Prostate gland (tissue), 2 donors: ENCODE measurements around the gene MLLT6. TPM values are rescaled to one million over a fixed set of nuclear protein-coding genes. Genes with fewer than 3 reads are reported as not detected.
"Not testable (repeated sequence)": the region's sequence is repeated elsewhere in the genome, so short reads cannot be mapped to it uniquely, and the experiment has no call there.

Experiments used
- DNase-seq: peaks from one replicate; pipeline ENCODE4 v3.0.0-alpha.2; 2019; ENCODE audit warnings: low spot score
- H3K27ac ChIP-seq, 2 donors: fragments of 200-600 bp; sonication (generic); 2 replicates each; pipeline ENCODE4 v1.5.1; 2017 to 2019
- H3K27me3 ChIP-seq: fragments of 200-600 bp; sonication (generic); replicated peaks from 2 replicates; pipeline ENCODE4 v1.5.1; 2019; ENCODE audit not compliant: insufficient read depth
- H3K36me3 ChIP-seq, 2 donors: fragments of 200-600 bp; sonication (generic); 1 replicate in 1 of 2; 2 replicates in 1 of 2; pipeline versions ENCODE4 v1.5.1 to v1.8.1; 2017 to 2019
- H3K4me1 ChIP-seq: fragments of 200-600 bp; sonication (generic); replicated peaks from 2 replicates; pipeline ENCODE4 v1.5.1; 2019
- H3K4me3 ChIP-seq, 2 donors: fragments of 200-600 bp; sonication (generic); 2 replicates each; pipeline ENCODE4 v1.5.1; 2017 to 2019
- H3K9me3 ChIP-seq: fragments of 200-600 bp; sonication (generic); 2 replicates; pipeline ENCODE4 v1.5.1; 2017
- CTCF ChIP-seq, 4 experiments: fragments of 200-600 bp in 2 of 4; fragments of 450-650 bp in 2 of 4; sonication (generic) in 2 of 4; IDR thresholded peaks; 1 replicate in 3 of 4; 2 replicates in 1 of 4; pipeline ENCODE4 v1.5.1; 2016 to 2019; ENCODE audit warnings: antibody characterized with exemption in 4 of 4, mild to moderate bottlenecking in 2 of 4, moderate library complexity in 2 of 4
- POLR2A ChIP-seq: fragments of 450-650 bp; IDR thresholded peaks from one replicate; pipeline ENCODE4 v1.6.1; 2016; ENCODE audit warnings: antibody characterized with exemption, mild to moderate bottlenecking
- POLR2AphosphoS5 ChIP-seq: sonication (generic); formaldehyde crosslinking; IDR thresholded peaks from one replicate; pipeline ENCODE4 v1.6.1; 2017; ENCODE audit warnings: antibody characterized with exemption
- WGBS: methylation state at CpG from one replicate; pipeline ENCODE4 v1.1.5; 2018; 5-methylcytosine and 5-hydroxymethylcytosine counted together
- intact Hi-C: fragments of 100-400 bp; cut with DNase I; formaldehyde crosslinking; loops from one replicate; pipeline ENCODE4 v1.14.2; 2022
- total RNA-seq, 2 donors: library from RNA; depleted of rRNA; stranded (reverse); fragments of >200 nt; gene quantifications; one replicate each; pipeline ENCODE4 v1.1.0, GENCODE V29; 2016

The MLLT6 gene
- total RNA-seq, 2 donors from 2014 or later: 69.1 to 142 TPM

- H3K4me1 ChIP-seq: no peaks in the 10 kb centered on the region
- DNase-seq: no peak
- no peak overlapping the region for H3K4me3 ChIP-seq
- TF ChIP-seq POLR2A: no peak
- TF ChIP-seq CTCF (IDR thresholded peaks at IDR 0.05): no peak
- TF ChIP-seq POLR2AphosphoS5: no peak
- WGBS: 86% methylated on average over 6 of the region's 6 CpGs
- H3K27me3 ChIP-seq: no peaks in the 10 kb centered on the region
- H3K36me3 ChIP-seq: peaks cover 0 to 38% of the 10 kb centered on the region in 2 donors
- H3K9me3 ChIP-seq: no peaks in the 10 kb centered on the region
- no peak overlapping the region for H3K27ac ChIP-seq
- intact Hi-C loops: no loop called here
Observed at GRCh38 chr17:38720941-38721340, 15.9 kb downstream of the MLLT6 start.

- TF ChIP-seq POLR2A (no peak), POLR2AphosphoS5 (no peak), CTCF (IDR thresholded peaks at IDR 0.05) (no peak)
- H3K27ac ChIP-seq: no peak overlapping the region
- H3K4me3 ChIP-seq: no peak overlapping the region
- H3K4me1 ChIP-seq: no peaks in the 10 kb centered on the region
- peaks cover 0 to 32% of the 10 kb centered on the region in 2 donors for H3K36me3 ChIP-seq
- 74% methylated on average over 12 of the region's 16 CpGs for WGBS
- intact Hi-C loops: no loop called here
- no peaks in the 10 kb centered on the region for H3K9me3 ChIP-seq
- H3K27me3 ChIP-seq: no peaks in the 10 kb centered on the region
- no peak for DNase-seq
Observed at GRCh38 chr17:38721802-38722201, 16.7 kb downstream of the MLLT6 start.

GRCh38 chr17:38724337-38724988 lies 19.4 kb downstream of the MLLT6 start:
- Histone ChIP-seq H3K4me1 (no peaks in the 10 kb centered on the region), H3K9me3 (no peaks in the 10 kb centered on the region), H3K36me3 (peaks cover 0 to 26% of the 10 kb centered on the region in 2 donors), H3K27ac (no peak overlapping the region), H3K4me3 (no peak overlapping the region), H3K27me3 (no peaks in the 10 kb centered on the region)
- 56% methylated on average over 16 of the region's 16 CpGs for WGBS
- TF ChIP-seq POLR2A (no peak), CTCF (IDR thresholded peaks at IDR 0.05) (no peak), POLR2AphosphoS5 (no peak)
- DNase-seq: no peak
- intact Hi-C loops: no loop called here

- Histone ChIP-seq H3K4me1 (no peaks in the 10 kb centered on the region), H3K9me3 (no peaks in the 10 kb centered on the region), H3K4me3 (no peak overlapping the region), H3K27ac (no peak overlapping the region), H3K36me3 (peaks cover 0 to 20% of the 10 kb centered on the region in 2 donors), H3K27me3 (no peaks in the 10 kb centered on the region)
- no peak for DNase-seq
- TF ChIP-seq POLR2AphosphoS5 (no peak), CTCF (IDR thresholded peaks at IDR 0.05) (no peak)
- WGBS: 84% methylated on average over 10 of the region's 10 CpGs
- intact Hi-C loops: no loop called here
Observed at GRCh38 chr17:38725066-38725465, 20.0 kb downstream of the MLLT6 start.

- H3K36me3 ChIP-seq: peaks cover 0 to 15% of the 10 kb centered on the region in 2 donors
- 42% methylated on average over 6 of the region's 8 CpGs for WGBS
- intact Hi-C loops, H3K27ac ChIP-seq, DNase-seq, H3K27me3 ChIP-seq, H3K4me3 ChIP-seq, H3K4me1 ChIP-seq, H3K9me3 ChIP-seq: not testable (repeated sequence)
Observed at GRCh38 chr17:38726145-38726544, 21.1 kb downstream of the MLLT6 start.
